Keratinocyte (primary cell): ENCODE results near the gene SF1. TPM values are rescaled to one million over a fixed set of nuclear protein-coding genes. Genes with fewer than 3 reads are reported as not detected.

Experiments used
- DNase-seq: peaks from one replicate; pipeline ENCODE4 v3.0.0-alpha.2; 2011; ENCODE audit warnings: low read depth, missing footprints, low spot score
- FAIRE-seq: peaks from 2 replicates; lab custom pipeline; 2011; peaks lifted over from hg19 to GRCh38; lab: Jason Lieb, UNC
- H2AFZ ChIP-seq: 2 replicates; pipeline ENCODE4 v1.6.0; 2012; ENCODE audit warnings: low read length, control low read depth, inconsistent platforms; ENCODE audit not compliant: control insufficient read depth
- H3K27ac ChIP-seq: 2 replicates; pipeline ENCODE4 v1.5.1; 2011; ENCODE audit warnings: low read length; ENCODE audit not compliant: control insufficient read depth, insufficient read depth
- H3K27me3 ChIP-seq: 3 replicates; pipeline ENCODE4 v1.6.0; 2011; ENCODE audit warnings: low read length; ENCODE audit not compliant: control insufficient read depth, insufficient read depth; ENCODE audit errors: extremely low read depth
- H3K36me3 ChIP-seq, 2 experiments: 2 replicates in 1 of 2; 3 replicates in 1 of 2; pipeline ENCODE4 v1.5.1; 2011; ENCODE audit warnings: low read length in 2 of 2, mild to moderate bottlenecking in 1 of 2; ENCODE audit not compliant: control insufficient read depth in 2 of 2, insufficient read depth in 2 of 2; ENCODE audit errors: extremely low read depth in 1 of 2
- H3K4me1 ChIP-seq: 3 replicates; pipeline ENCODE4 v1.5.1; 2011; ENCODE audit warnings: low read length; ENCODE audit not compliant: control insufficient read depth, insufficient read depth; ENCODE audit errors: extremely low read depth
- H3K4me2 ChIP-seq: 3 replicates; pipeline ENCODE4 v1.6.0; 2011; ENCODE audit warnings: low read depth, low read length; ENCODE audit not compliant: control insufficient read depth, insufficient read depth; ENCODE audit errors: extremely low read depth
- H3K4me3 ChIP-seq, 3 experiments: fragments of 200-600 bp in 1 of 3; sonication (generic) in 1 of 3; 2 replicates in 2 of 3; 3 replicates in 1 of 3; pipeline ENCODE4 v1.5.1; 2011 to 2016; ENCODE audit warnings: low read length in 3 of 3, mild to moderate bottlenecking in 3 of 3, control low read depth in 2 of 3, inconsistent platforms in 1 of 3, low read depth in 1 of 3, mixed read lengths in 1 of 3, mixed run types in 1 of 3, moderate library complexity in 1 of 3; ENCODE audit not compliant: control insufficient read depth in 2 of 3, insufficient read depth in 2 of 3; ENCODE audit errors: extremely low read depth in 1 of 3
- H3K79me2 ChIP-seq: 2 replicates; pipeline ENCODE4 v1.6.0; 2012; ENCODE audit warnings: low read length; ENCODE audit not compliant: control insufficient read depth, insufficient read depth
- H3K9ac ChIP-seq: 3 replicates; pipeline ENCODE4 v1.6.0; 2011; ENCODE audit warnings: low read length; ENCODE audit not compliant: control insufficient read depth, insufficient read depth; ENCODE audit errors: extremely low read depth
- H3K9me1 ChIP-seq: 3 replicates; pipeline ENCODE4 v1.6.0; 2011; ENCODE audit warnings: low read length; ENCODE audit not compliant: control insufficient read depth, insufficient read depth; ENCODE audit errors: extremely low read depth
- H3K9me3 ChIP-seq: 2 replicates; pipeline ENCODE4 v1.5.1; 2012; ENCODE audit warnings: low read depth, low read length; ENCODE audit not compliant: control insufficient read depth
- H4K20me1 ChIP-seq: 3 replicates; pipeline ENCODE4 v1.6.0; 2011; ENCODE audit warnings: low read length; ENCODE audit not compliant: control insufficient read depth, insufficient read depth; ENCODE audit errors: extremely low read depth
- CTCF ChIP-seq, 3 experiments: IDR thresholded peaks in 1 of 3; conservative IDR thresholded peaks in 1 of 3; optimal IDR thresholded peaks in 1 of 3; 2 replicates in 2 of 3; 3 replicates in 1 of 3; pipeline versions ENCODE3 to v1.5.1; 2011; ENCODE audit warnings: low read length in 3 of 3, mild to moderate bottlenecking in 3 of 3, moderate library complexity in 2 of 3, control low read depth in 1 of 3, inconsistent platforms in 1 of 3; ENCODE audit not compliant: insufficient read depth in 2 of 3; ENCODE audit errors: extremely low read depth in 1 of 3
- EZH2 ChIP-seq: IDR thresholded peaks from one replicate; pipeline ENCODE4 v1.6.1; 2012; ENCODE audit warnings: inconsistent platforms, mild to moderate bottlenecking, low read length, moderate library complexity
- dilution Hi-C: fragments of 300-500 bp; cut with MboI; formaldehyde crosslinking; loops from one replicate; pipeline ENCODE4 v1.7.0; 2020; ENCODE audit warnings: low sequenced_read_pairs; ENCODE audit not compliant: extremely low pct_ligation_motif_present
- polyA plus RNA-seq, 5 experiments: library from polyadenylated mRNA; depleted of rRNA in 3 of 5; stranded (reverse) in 3 of 5; stranded (forward) in 1 of 5; unstranded in 1 of 5; fragments of >200 nt; gene quantifications; 1 replicate in 1 of 5; 2 replicates in 3 of 5; 3 replicates in 1 of 5; pipeline versions ENCODE4 v1.2.1 to v1.2.3, GENCODE V29; 2011 to 2012; ENCODE audit warnings: missing spikeins in 2 of 5, low read depth in 1 of 5, low replicate concordance in 1 of 5

SF1 gene
- polyA plus RNA-seq, 1 donor (not counting 4 experiments of a cell fraction or from before 2014, with no cell fraction given): 54.5 TPM

GRCh38 chr11:64760759-64761420 is 17.5 kb downstream of the SF1 start:
- Histone ChIP-seq H3K36me3 (peaks cover 15 to 36% of the 10 kb centered on the region in 2 experiments), H3K9ac (no peak overlapping the region), H3K4me3 (no peak overlapping the region), H3K9me1 (peaks cover 3% of the 10 kb centered on the region), H3K27me3 (no peaks in the 10 kb centered on the region), H3K4me2 (no peak overlapping the region), H3K79me2 (no peaks in the 10 kb centered on the region), H3K4me1 (peaks cover 24% of the 10 kb centered on the region), H2AFZ (no peak overlapping the region), H3K27ac (no peak overlapping the region), H3K9me3 (no peaks in the 10 kb centered on the region), H4K20me1 (peaks cover 19% of the 10 kb centered on the region)
- DNase-seq (no peak), FAIRE-seq (no peak)
- TF ChIP-seq EZH2 (no peak), CTCF (optimal IDR thresholded peaks at IDR 0.05 in 1 of 3, IDR thresholded peaks at IDR 0.05 in 1 of 3, conservative IDR thresholded peaks at IDR 0.05 in 1 of 3; ENCODE audit: extremely low read depth in 1 of 3, insufficient read depth in 2 of 3, low read length in 3 of 3) (no peak)
- dilution Hi-C loops: no loop called here

- H3K27ac ChIP-seq: no peak within 1 kb of the TSS
- no peaks in the 10 kb centered on the region for H3K27me3 ChIP-seq
- H3K36me3 ChIP-seq: peaks cover 11 to 30% of the 10 kb centered on the region in 2 experiments
- DNase-seq: no peak
- no peak within 1 kb of the TSS for H3K9ac ChIP-seq
- H3K4me2 ChIP-seq: no peak within 1 kb of the TSS
- H3K4me3 ChIP-seq: no peak within 1 kb of the TSS
- no peak within 1 kb of the TSS for H2AFZ ChIP-seq
- peaks cover 3% of the 10 kb centered on the region for H3K9me1 ChIP-seq
- no peaks in the 10 kb centered on the region for H3K9me3 ChIP-seq
- dilution Hi-C loops: no loop called here
- peaks cover 19% of the 10 kb centered on the region for H4K20me1 ChIP-seq
- H3K4me1 ChIP-seq: peaks cover 24% of the 10 kb centered on the region
- TF ChIP-seq EZH2 (no peak), CTCF (optimal IDR thresholded peaks at IDR 0.05 in 1 of 3, IDR thresholded peaks at IDR 0.05 in 1 of 3, conservative IDR thresholded peaks at IDR 0.05 in 1 of 3; ENCODE audit: extremely low read depth in 1 of 3, insufficient read depth in 2 of 3, low read length in 3 of 3) (no peak)
- FAIRE-seq: no peak
- no peaks in the 10 kb centered on the region for H3K79me2 ChIP-seq
Measured at GRCh38 chr11:64759722-64760719, 18.3 kb downstream of the SF1 start, which contains the start of gene PYGM. TSS of gene PYGM (minus strand) at chr11:64759974. CDS start at chr11:64759898, 76 bp downstream.
